ENCODE results near the gene METTL1.

- no peak for TF ChIP-seq REST (IDR thresholded peaks at IDR 0.05; ENCODE audit: insufficient replicate concordance, low read depth)
- no peak for TF ChIP-seq CTCF (IDR thresholded peaks at IDR 0.05; ENCODE audit: insufficient read depth, low read length)
- no peak for TF ChIP-seq POLR2AphosphoS5 (IDR thresholded peaks at IDR 0.05; ENCODE audit: low read depth)
- no peak for TF ChIP-seq GABPA (IDR thresholded peaks at IDR 0.05; ENCODE audit: low read depth)
- TF ChIP-seq SPI1 (IDR thresholded peaks at IDR 0.05; ENCODE audit: borderline replicate concordance, low read depth), result no peak
Measured at GRCh38 chr12:57769594-57769993, 2.3 kb downstream of the METTL1 start.

Data from HL-60 (cell line).